ENCODE measurements around the gene CWC15.

GRCh38 chr11:95003716-95004115 lies 30.4 kb upstream of the CWC15 start:
- TF ChIP-seq, protein P1, sequence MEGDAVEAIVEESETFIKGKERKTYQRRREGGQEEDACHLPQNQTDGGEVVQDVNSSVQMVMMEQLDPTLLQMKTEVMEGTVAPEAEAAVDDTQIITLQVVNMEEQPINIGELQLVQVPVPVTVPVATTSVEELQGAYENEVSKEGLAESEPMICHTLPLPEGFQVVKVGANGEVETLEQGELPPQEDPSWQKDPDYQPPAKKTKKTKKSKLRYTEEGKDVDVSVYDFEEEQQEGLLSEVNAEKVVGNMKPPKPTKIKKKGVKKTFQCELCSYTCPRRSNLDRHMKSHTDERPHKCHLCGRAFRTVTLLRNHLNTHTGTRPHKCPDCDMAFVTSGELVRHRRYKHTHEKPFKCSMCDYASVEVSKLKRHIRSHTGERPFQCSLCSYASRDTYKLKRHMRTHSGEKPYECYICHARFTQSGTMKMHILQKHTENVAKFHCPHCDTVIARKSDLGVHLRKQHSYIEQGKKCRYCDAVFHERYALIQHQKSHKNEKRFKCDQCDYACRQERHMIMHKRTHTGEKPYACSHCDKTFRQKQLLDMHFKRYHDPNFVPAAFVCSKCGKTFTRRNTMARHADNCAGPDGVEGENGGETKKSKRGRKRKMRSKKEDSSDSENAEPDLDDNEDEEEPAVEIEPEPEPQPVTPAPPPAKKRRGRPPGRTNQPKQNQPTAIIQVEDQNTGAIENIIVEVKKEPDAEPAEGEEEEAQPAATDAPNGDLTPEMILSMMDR (IDR thresholded peaks at IDR 0.05) = no peak
- no peak for TF ChIP-seq POLR2A (IDR thresholded peaks at IDR 0.05)
